ENCODE results near the gene TEDC1.

The TEDC1 gene

DNA sequence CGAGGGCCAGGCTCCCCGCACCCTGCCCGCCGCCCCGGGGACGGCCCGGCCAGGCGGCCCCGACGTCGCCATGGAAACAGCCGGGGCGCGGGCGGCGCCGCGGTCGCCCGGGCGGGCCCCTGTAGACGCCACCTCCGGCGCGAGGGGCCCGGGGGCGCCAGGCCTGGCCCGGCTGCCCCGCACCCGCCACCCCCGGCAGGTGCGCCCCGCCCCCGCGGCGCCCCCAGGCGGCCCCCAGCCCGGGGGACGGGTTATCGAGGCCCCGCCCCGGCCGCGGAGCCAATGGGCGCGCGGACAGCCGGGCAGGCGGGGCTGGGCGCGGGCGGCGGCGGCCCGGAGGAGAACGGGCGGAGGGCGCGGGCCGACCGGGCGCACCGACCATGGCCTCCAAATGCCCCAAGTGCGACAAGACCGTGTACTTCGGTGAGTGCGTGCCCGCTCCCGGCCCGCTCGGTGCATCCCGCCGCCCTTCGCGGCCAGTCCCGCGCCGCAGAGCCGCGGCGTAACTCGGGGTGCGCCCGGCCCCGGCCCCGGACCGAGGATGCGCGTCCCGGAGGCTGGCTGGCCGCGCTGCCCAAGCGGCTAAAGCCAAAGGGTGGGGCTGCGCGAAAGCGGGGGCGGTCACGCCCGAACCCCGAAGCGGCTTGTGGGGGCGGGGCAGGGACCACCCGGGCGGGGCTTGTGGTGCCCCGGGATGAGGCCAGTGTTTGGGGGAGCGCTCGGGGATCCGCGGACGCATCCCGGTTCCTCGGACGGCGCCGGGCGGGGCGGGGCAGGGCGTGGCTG is 16.4 kb upstream of the TEDC1 start, which contains the start of gene CRIP2:
TSS of gene CRIP2 (plus strand) at position 339 of the 786 bp plus-strand sequence. CDS start at position 381, 42 bp downstream.
- no peak for DNase-seq

DNA sequence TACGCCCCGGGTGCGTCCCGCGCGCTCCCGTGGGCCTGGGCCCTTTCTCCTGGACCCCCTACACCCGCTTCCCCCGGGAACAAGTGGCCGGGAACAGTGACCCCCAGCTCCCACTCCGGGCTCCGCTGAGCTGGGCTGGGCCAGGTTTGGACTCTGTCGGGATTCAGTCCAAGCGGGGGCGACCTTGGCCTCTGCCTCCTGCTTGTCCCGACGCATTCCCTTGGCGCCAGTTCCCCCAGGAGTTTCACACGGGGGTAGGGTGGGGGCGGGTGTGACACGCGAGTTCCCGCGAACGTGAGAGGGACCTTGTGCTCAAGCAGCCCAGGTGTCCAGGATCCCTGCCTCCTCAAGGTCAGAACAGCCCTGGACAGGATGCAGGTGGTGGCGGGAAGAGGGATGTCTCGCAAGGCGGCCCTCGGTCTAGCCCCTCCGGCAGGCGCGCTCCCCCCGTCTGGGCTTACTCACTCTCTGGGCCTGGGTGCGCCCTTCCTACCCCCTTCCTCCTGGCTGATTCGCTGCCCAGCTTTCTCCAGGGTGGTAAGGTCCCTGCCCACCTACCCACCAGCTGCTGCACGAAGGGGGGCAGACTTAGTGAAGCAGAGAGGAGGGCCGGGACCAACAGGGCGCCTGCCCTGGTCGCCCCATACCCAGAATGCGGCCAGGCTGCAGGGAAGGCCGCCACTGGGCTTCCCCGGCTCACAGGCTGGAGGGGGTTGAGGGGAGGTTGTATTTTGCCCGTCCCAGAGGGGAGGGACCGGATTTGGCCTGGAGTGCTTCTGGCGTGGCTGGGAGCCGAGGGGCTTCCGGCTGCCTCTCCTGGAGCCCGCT is 15.6 kb upstream of the TEDC1 start:
- no peak for DNase-seq

DNA sequence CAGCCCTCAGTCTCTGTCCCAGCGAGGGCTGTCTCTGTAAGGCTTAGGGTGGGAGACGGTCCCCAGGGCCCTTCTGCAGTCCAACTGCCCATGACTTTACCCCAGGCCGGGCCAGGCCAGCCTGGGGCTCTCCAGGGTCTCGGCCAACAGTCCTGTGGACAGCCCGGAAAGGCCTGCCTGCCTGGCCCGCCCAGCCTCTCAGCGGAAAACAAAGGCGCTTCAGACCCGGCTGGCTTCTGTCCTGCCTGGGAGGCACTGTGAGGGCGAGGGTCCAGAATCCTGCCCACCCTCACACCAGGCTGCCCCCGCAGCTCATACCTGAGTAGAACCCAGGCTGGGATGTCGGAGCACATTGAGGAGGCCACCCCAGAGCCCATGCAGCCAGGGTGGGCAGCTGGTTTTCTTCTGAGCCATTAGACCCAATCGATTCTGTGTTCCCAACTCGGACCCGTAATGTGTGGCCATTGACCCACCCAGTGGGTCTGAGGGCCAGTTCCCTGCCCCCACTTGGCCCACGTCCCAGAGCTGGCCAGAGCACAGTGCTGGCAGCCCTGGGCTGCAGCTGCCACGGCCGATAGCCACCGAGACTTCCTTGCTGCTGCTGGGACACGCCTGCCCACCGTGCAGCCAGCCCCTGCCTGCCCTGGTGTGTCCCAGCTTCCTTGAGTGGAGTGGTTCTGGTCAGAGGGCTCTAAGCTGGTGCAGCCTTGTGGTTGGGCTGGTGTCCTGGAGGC is 14.8 kb upstream of the TEDC1 start:
- no peak for DNase-seq

DNA sequence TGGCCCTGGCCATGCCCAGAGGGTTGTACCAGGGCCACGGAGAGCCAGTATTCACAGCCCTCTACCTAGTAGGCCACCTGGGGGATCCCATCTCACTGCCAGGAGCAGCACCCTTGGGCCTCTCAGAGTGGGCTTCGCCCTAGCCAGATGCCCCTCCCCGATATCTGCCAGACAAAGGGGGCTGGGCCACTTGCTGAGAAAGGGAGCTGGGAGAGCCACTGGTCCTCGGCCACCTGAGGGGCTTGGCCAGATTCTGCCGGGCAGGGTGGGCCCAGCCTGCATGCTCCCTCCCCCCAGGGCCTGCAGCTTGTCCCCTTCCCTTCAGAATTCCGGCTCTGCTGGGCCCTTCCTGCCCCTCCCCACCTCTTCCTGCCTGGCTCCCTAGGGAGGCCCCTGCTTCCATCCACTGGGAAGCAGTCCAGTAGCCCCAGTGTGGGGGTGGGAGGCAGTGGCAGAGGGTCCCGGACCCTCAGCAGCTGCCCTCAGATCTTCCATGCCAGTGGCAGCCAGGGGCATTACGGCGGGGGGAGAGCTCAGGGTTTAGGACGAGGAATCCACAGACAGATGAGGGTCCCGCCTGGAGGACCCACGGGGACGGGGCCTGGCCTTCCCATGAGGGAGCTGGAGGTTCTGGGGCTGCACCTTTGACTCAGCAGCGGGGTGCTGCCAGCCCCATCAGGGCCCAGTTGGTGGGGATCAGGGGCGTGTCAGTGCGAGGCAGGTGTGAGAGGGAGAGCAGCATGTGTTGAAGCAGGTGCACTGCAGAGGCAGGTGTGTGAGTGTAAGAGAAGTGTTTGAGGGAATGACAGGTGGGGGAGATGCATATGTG is 14.0 kb upstream of the TEDC1 start:
- no peak for DNase-seq

DNA sequence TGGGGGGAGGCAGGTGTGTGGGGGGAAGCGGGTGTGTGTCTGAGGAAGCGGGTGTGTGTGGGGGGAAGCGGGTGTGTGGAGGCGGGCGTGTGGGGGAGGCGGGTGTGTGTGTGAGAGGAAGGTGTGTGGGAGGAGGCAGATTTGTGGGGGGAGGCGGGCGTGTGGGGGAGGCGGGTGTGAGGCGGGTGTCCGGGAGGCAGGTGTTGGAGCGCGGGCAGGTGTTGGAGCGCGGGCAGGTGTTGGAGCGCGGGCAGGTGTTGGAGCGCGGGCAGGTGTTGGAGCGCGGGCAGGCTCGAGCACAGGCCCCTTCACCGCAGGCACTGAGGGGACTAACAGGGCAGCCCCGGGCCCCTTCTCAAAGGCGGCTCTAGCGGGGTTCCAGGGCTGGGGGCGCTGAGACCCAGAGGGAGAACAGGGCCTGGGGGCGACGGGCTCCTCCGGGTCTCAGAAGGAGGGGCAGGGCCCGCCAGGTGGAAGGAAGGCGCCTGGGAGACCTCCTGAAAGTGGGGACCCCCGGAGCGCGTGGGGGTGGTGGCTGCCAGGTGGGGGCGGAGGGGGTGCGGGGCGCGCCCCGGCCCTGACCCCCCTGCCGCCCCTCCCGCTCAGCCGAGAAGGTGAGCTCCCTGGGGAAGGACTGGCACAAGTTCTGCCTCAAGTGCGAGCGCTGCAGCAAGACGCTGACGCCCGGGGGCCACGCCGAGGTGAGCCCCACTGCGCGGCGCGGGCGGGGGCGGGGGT is 13.2 kb upstream of the TEDC1 start:
- DNase-seq, result no peak

DNA sequence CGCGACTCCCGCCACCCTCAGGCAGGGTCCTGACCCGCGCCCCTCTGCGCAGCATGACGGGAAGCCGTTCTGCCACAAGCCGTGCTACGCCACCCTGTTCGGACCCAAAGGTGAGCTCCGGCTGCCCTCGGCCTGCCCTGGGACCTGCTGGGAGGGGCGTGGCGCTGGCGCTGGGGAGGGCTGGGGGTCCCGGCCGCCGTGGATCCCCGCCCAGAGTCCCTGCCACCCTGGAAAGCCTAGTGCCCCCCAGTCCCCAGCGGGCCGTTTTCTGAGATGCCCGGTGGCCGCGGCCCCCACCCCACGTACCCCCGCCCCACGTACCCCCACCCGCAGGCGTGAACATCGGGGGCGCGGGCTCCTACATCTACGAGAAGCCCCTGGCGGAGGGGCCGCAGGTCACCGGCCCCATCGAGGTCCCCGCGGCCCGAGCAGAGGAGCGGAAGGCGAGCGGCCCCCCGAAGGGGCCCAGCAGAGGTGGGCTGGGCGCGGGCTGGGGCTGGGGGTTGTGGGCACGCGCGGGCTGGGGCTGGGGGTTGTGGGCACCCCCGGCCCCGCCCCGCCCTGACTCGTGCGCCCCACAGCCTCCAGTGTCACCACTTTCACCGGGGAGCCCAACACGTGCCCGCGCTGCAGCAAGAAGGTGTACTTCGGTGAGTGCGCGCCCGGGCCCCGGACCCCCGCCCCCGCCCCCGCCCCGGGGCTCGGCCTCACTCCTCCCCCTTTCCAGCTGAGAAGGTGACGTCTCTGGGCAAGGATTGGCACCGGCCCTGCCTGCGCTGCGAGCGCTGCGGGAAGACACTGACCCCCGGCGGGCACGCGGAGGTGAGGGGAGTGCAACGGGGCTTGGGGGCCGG is 12.4 kb upstream of the TEDC1 start:
- no peak for DNase-seq

DNA sequence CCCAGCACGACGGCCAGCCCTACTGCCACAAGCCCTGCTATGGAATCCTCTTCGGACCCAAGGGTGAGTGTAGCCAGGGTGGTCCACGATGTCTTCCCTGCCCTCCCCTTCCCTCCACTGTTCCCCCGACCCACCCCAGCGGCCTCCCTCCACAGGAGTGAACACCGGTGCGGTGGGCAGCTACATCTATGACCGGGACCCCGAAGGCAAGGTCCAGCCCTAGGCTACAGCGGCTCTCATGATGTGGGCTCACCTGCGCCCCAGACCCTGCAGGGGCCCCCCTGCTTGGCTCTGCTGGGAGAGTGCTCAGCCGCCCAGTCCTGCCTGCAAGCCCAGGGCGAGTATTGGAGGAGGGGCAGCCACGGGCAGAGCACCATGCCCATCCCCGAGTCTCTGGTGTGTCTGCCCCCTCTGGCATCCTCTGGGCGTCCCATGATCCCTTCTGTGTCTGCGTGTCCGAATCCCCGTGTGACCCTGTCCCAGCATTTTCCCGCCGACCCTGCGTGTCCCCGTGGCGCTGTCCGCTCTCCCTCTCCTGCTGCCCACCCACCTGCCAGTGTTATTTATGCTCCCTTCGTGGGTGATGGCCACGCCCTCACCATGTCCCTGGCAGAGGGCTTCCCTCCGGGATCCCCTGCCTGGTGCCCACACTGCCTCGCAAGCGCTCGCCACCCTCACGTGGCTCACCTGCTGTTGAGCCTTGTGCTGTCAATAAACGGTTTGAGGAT is 11.5 kb upstream of the TEDC1 start:
- no peak for DNase-seq

DNA sequence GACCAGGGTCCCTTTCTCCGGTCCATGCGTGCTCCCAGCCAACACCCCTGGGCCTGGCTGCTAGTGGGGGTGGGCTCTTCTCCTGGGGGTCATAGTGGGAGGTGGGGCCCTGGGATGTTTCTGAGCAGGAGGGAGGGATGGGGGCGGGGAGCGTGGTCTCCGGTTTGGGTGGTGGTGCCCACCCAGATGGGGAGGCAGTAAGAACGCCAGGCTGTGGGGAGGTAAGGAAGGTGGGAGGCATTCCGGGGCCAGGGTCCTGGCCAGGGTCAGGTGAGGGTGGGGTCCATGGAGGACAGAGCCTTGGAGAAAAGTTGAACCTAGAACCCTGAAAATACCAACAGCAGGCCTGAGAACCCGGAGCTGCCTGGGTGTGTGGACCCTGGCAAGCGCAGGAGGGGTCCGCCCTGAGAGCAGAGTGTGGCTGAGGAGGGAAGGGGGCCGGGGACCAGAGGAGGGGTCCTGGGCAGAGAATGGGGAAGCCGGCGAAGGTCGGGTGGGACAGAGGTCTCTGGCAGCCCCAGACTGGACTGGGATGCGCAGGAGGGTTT is 10.8 kb upstream of the TEDC1 start:
- DNase-seq, result no peak

DNA sequence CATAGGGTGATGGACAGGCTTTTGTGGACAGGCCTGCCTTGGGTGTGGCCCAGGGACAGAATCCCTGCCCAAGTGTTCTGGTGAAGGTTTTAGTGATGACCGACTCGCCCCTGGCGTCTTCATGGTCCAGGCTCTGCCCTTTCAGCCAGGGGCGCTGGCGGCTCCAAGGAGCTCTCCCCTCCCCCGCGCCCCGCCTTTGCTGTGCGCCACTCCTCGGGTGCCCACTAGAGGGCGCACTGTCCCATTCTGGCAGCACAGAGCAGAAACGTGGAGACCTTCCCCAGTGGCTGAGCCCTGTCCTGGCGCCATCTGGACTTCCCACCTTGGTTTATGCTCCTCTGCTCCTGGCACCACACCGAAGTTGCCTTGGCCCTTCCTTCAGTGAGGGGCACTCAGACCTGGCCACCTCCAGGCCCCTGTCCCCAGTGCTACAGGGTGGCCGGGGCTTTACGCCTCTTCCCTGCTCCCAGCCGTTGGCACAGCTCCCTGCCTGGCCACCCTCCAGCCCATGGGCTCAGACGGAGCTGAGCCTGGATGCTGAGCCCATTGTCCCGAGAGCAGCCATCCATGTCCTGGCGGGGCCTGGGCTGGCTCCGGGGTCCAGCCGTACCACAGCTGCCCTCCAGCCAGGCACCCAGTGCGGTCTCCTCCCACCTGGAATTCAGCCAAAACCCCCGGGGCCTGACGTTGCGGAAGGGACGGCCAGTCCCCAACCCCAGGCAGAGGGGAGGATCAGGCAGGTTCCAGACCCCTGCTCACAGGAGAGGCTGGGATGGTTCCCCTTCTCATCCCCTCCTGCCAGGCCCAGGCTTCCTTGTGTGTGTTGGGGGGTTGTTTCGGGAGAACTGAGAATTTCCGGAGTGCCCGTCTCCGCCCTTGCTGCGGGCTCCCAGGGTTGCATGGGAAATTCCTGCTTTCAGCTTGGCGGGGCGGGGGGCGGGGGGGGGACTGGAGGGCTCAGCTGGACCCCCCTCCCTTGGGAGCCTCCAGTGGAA is 9.9 kb upstream of the TEDC1 start:
- peak; percentile 31 for DNase-seq

DNA sequence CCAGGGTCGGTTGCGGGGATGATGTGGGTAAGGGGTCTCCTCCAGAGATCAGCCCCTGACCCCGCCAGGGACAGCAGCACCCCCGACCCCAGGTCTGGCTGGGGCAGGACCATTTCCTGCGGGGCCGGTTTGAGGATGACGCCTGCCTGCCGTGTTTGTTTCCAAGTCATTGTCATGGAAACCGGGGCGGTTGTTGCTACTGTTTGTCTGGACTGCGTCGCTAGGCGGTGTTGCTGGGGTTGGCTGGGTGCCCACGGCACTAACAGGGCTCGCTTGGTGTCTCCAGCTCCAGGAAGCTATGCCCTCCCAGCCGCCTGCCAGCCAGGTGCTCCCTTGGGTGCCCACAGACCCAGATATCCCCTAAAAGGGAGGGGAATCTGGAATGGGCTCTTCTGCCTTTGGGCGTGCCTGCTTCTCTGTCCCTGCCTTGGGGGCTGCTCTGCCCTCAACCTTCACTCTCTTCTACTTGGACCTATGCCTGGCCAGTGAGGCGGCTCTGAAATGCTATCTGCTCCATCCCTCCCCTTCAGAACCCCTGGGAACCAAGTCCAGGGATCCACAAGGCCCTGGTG is 9.1 kb upstream of the TEDC1 start:
- DNase-seq, result peak; percentile 41

DNA sequence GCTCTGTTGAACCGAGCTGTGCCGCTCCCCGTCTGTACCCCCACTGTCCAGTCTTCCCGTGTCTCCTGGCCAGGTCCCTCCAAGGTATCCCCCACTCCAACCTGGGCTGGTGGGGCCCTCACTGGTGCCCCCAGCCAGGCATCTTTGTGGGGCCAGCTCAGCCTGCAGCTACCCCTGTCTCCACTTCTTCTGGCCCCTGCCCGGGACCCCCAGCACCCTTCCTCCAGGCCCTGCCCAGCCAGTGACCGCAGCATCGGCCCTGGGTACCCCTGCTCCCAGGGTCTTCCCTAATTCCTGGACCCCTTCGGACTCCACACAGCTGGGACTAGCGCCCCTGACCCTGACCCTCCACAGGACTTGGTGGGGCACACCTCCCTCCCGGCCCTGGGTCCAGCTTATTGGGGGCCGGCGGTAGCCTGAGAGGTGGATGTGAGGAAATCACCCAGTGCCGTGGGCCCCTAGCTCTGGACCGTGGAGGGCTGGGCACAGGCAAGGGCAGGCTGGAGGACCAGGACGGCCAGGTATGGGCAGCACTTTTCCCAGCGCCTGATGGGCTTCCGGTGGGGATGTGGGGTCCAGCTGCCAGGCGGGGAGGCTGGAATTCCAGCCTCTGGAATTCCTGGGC is 8.4 kb upstream of the TEDC1 start:
- DNase-seq, result no peak

DNA sequence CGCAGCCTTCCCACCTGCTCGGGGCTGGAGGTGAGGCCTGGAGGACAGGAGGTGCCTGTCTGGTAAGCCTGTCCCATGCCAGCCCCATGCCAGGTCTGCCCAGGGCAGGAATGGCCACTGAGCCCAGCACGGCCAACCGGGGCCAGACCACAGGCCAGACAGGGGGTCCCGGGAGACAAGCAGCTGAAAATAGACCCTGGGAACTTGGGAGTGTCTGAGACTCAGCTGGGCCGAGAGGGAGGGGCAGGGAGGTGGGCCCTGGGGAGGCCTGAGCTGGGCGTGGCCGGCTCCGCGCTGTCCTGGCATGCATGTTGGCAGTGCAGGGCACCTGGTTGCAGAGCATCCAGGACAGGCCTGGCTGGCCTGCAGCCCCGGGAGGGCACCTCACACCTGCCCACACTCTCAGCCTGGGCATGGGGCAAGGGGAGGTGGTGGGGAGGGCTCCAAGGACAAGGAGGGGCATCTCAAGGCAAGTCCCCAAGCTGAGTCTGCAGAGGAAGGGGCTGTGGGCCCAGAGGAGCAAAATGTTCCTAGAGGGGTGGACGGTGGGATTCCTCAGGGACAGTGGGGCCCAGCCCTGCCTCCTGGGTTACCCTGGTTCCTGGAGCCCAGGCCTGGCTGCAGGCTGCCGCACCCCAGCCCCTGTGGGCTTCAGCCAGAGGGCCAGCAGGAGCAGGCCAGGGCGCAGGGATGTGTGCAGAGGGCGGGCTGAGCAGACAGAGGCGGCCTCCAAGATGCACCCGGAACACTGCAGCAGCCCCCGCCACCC is 7.6 kb upstream of the TEDC1 start:
- DNase-seq, result no peak

DNA sequence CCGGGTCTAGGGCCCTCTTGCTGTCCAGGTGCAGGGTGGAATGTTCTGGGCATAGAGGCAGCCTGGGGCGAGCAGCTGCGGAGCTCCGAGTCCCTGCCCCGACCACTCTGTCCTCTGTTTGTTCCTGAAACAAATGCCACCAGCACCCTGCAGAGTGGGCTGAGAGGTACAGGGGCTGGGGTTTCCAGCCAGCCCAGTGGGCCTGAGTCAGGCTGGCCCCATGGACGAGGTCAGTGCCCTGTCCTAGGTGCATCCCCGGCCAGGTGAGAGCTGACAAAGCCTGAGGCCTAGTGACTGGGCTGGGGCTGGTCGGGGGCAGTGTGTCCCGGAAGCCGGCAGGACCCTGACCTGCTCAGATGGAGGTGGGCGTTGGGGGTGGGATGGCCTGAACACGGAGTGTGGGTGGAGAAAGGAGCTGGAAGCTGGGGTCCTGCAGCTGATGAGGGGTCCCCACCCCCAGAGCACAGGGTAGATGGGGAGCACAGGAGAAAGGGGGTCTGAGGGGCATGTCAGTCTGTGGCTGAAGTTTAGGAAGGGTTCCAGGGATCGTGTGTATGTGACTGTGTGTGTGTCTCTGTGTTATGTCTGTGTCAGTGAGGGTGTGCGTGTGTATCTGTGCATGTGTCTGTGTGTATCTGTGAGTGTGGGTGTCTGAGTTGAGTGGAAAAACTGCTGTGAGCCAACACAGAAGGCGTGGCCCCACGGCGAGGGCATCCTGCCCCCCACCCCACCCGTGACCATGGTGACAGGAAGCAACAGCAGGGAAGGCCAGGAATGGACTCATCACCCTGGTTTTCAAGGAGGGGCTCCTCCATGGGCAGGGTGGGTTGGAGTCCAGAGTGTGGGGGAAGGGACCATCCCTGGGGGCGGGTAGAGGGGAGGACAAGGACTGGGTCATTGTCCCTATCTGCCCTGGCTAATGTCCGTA is 6.7 kb upstream of the TEDC1 start:
- DNase-seq, result no peak

DNA sequence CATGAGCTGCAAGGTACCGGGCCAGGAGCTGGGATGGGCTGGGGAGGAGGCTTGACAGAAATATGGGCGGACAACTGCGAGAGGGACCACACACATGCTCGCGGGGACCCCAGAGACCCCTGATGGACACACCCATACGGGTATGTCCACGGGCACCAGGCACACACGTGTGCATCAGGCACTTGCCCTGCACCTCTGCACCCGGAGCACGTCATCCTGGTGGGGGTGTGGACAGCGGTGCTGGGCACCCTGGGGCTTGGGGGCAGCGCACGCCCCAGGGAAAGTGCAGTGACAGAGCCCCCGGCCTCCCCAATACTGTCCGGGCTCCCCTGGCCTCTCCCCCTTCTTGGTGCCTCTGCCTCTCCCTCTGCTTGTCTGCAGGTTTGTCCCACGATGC is 6.1 kb upstream of the TEDC1 start:
- DNase-seq, result no peak

DNA sequence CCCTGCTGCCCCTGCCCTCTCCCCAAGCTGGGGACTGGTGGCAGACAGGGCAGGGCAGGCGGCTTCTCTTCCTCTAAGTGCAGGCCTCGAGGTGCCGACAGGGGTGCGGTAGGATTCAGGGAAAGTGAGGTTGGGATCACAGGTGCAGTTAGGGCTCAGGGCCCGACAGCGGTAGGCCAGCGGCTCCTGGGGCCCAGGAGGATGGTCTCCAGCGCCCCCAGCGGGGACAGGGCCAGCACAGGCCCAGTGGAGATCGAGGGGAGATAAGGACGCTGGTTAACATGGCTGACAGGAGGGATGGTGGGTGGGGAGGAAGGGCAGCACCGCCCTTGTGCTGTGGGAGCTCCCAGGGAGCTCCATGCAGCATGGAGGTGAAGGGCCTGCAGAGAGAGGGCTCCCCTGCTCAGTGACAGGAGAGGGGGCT is 5.3 kb upstream of the TEDC1 start:
- peak; percentile 26 for DNase-seq

Data from GF-D8 (cell line).